ENCODE results near the gene FAH. TPM values are rescaled to one million over a fixed set of nuclear protein-coding genes. Genes with fewer than 3 reads are reported as not detected.
A peak's percentile ranks its signal among the peaks of the same experiment; 100 is the strongest.

Gene FAH
- total RNA-seq, 1 donor from 2014 or later, result 25.6 TPM

DNA sequence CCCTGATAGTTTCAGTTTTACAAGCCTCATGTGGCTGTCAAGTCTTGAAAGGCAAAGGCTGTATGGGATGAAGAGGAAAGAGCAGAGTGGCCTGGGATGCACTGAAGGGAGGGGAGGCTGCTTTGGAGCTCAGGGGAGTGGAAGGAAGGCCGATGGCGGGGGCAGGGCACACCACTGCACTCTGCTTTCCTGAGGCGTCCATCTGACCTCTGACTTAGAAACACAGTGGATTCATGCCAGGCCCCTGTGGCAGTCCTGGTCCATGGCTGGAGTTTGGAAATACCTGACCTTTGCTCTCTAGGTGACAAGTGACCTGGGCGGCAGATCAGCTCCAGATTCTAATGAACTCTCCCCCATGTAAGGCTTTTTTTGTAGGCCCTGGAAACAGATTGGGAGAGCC lies 19.0 kb downstream of the FAH start:
- intact Hi-C loops (cut with DNase I), result no loop called here
- Histone ChIP-seq H3K36me3 (peaks cover 13% of the 10 kb centered on the region), H3K4me1 (no peaks in the 10 kb centered on the region), H3K27ac (no peak overlapping the region), H3K27me3 (ENCODE audit: low read depth) (no peaks in the 10 kb centered on the region), H3K4me3 (no peak overlapping the region), H3K9me3 (no peaks in the 10 kb centered on the region)
- DNase-seq (no peak), ATAC-seq (no peak)
- TF ChIP-seq, protein P1, sequence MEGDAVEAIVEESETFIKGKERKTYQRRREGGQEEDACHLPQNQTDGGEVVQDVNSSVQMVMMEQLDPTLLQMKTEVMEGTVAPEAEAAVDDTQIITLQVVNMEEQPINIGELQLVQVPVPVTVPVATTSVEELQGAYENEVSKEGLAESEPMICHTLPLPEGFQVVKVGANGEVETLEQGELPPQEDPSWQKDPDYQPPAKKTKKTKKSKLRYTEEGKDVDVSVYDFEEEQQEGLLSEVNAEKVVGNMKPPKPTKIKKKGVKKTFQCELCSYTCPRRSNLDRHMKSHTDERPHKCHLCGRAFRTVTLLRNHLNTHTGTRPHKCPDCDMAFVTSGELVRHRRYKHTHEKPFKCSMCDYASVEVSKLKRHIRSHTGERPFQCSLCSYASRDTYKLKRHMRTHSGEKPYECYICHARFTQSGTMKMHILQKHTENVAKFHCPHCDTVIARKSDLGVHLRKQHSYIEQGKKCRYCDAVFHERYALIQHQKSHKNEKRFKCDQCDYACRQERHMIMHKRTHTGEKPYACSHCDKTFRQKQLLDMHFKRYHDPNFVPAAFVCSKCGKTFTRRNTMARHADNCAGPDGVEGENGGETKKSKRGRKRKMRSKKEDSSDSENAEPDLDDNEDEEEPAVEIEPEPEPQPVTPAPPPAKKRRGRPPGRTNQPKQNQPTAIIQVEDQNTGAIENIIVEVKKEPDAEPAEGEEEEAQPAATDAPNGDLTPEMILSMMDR (IDR thresholded peaks at IDR 0.05), result no peak

GRCh38 chr15:80172401-80172800 lies 19.6 kb downstream of the FAH start:
- TF ChIP-seq, protein P1 (IDR thresholded peaks at IDR 0.05), result no peak
- Histone ChIP-seq H3K27me3 (ENCODE audit: low read depth) (no peaks in the 10 kb centered on the region), H3K27ac (no peak overlapping the region), H3K36me3 (peaks cover 16% of the 10 kb centered on the region), H3K4me1 (no peaks in the 10 kb centered on the region), H3K4me3 (no peak overlapping the region), H3K9me3 (no peaks in the 10 kb centered on the region)
- intact Hi-C loops (cut with DNase I), result no loop called here
- no peak for ATAC-seq
- no peak for DNase-seq

GRCh38 chr15:80173022-80173759 lies 20.4 kb downstream of the FAH start:
- H3K36me3 ChIP-seq, result peaks cover 13% of the 10 kb centered on the region
- intact Hi-C loops (cut with DNase I), result no loop called here
- ATAC-seq (peak; percentile 88 to 92), DNase-seq (peak; percentile 79)
- H3K4me3 ChIP-seq, result no peak overlapping the region
- H3K9me3 ChIP-seq, result no peaks in the 10 kb centered on the region
- H3K4me1 ChIP-seq, result no peaks in the 10 kb centered on the region
- TF ChIP-seq, protein P1 (IDR thresholded peaks at IDR 0.05), result peak; percentile 78
- H3K27ac ChIP-seq, result no peak overlapping the region
- H3K27me3 ChIP-seq (ENCODE audit: low read depth), result no peaks in the 10 kb centered on the region

DNA sequence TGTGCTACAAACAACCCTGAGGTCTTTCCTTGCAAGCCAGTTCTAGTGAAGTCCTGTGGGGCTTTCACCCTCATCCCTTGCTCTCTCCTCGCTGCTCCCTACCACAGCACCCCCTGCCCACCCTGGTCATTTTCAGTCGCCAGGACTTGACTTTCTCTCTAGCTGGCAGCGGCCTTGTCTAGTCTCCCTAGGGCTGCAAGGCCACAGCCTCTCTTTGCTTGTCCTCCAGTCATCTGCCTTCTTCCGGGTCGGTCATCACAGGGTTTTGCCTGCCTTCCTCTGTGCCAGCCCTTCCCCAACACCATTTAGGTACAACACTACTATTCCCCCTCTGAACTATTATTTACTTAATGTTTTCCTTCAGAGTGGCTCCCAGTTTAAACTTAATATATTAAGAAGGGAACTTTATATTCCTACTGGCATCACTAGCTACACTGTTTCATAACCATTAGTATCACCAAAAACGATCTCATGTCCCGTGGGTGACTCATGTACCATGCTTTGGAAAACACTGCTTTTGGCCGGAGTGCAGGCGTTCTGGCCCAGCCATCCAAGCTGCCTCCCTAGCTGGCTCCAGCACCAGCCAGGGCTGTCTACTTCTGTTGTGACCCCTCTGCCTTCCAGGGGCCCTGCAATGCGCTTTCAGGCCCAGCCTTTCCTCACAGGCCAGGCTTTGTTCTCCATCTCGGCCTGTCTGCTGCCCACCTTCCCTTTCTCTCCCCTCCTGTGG lies 21.4 kb downstream of the FAH start:
- Histone ChIP-seq H3K4me3 (no peak overlapping the region), H3K36me3 (peaks cover 7% of the 10 kb centered on the region), H3K27me3 (ENCODE audit: low read depth) (no peaks in the 10 kb centered on the region), H3K4me1 (no peaks in the 10 kb centered on the region), H3K9me3 (no peaks in the 10 kb centered on the region), H3K27ac (no peak overlapping the region)
- TF ChIP-seq, protein P1 (IDR thresholded peaks at IDR 0.05), result no peak
- DNase-seq (no peak), ATAC-seq (peak in 1 of 2 donors; percentile 12)
- intact Hi-C loops (cut with DNase I), result no loop called here

DNA sequence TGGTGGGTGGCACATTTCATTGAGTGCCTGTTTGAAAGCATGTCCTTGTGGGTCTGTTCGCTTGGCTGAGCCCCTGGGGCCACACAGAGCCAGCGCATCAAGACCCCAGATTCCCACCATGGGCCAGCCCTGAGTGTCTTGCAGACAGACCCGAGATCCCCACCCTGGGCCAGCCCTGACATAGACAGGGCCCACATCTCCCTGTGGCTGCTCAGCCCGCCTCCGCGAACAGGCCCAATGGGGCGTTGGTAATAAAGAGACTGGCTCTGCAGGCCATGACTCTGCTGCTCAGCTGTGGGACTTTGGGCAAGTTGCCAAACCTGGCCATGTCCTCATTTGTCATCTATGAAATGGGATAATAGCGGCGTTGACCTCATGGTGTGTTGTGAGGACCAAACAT lies 22.6 kb downstream of the FAH start:
- DNase-seq, result no peak
- H3K4me1 ChIP-seq, result no peaks in the 10 kb centered on the region
- no peak for ATAC-seq
- TF ChIP-seq, protein P1 (IDR thresholded peaks at IDR 0.05), result no peak
- H3K9me3 ChIP-seq, result no peaks in the 10 kb centered on the region
- H3K27me3 ChIP-seq (ENCODE audit: low read depth), result no peaks in the 10 kb centered on the region
- no peak overlapping the region for H3K27ac ChIP-seq
- peaks cover 14% of the 10 kb centered on the region for H3K36me3 ChIP-seq
- intact Hi-C loops (cut with DNase I), result no loop called here
- H3K4me3 ChIP-seq, result no peak overlapping the region

All from lower lobe of right lung (tissue), 2 donors.